HepG2 (cell line): ENCODE measurements around the gene SLBP. TPM values are rescaled to one million over a fixed set of nuclear protein-coding genes. Genes with fewer than 3 reads are reported as not detected.
A peak's percentile ranks its signal among the peaks of the same experiment; 100 is the strongest.

Experiments
- ARID4A ChIP-seq: sonication (generic); formaldehyde crosslinking; IDR thresholded peaks from 2 replicates; pipeline ENCODE4 v1.5.0; 2020; ENCODE audit warnings: mild to moderate bottlenecking, missing genetic modification reagents, borderline replicate concordance
- GFI1 ChIP-seq: sonication (generic); formaldehyde crosslinking; IDR thresholded peaks from 2 replicates; pipeline ENCODE4 v1.5.0; 2020; ENCODE audit warnings: missing genetic modification reagents, mild to moderate bottlenecking, borderline replicate concordance
- KDM5A ChIP-seq: fragments of 200-600 bp; sonication (generic); IDR thresholded peaks from 2 replicates; pipeline ENCODE4 v1.7.0; 2018; ENCODE audit warnings: antibody characterized with exemption, mild to moderate bottlenecking, low read length, borderline replicate concordance
- KLF9 ChIP-seq: IDR thresholded peaks from 2 replicates; pipeline ENCODE4 v1.6.1; 2016; ENCODE audit warnings: low read depth
- KMT2B ChIP-seq: IDR thresholded peaks from 2 replicates; pipeline ENCODE4 v1.6.1; 2016; ENCODE audit warnings: missing genetic modification reagents, missing compliant biosample characterization
- MTF1 ChIP-seq: sonication (generic); formaldehyde crosslinking; IDR thresholded peaks from 2 replicates; pipeline ENCODE4 v1.5.0; 2020; ENCODE audit warnings: missing genetic modification reagents
- PTBP1 ChIP-seq: fragments of 200-400 bp; formaldehyde crosslinking; IDR thresholded peaks from 2 replicates; pipeline ENCODE4 v1.6.1; 2018; ENCODE audit warnings: low read length, low read depth; ENCODE audit not compliant: poor library complexity, severe bottlenecking
- SNAI1 ChIP-seq: sonication (generic); formaldehyde crosslinking; IDR thresholded peaks from 2 replicates; pipeline ENCODE4 v1.5.0; 2020; ENCODE audit warnings: mild to moderate bottlenecking, missing genetic modification reagents, borderline replicate concordance
- STAG1 ChIP-seq: sonication (generic); formaldehyde crosslinking; IDR thresholded peaks from 2 replicates; pipeline ENCODE4 v1.4.0; 2020; ENCODE audit warnings: missing genetic modification reagents
- TBX2 ChIP-seq: sonication (generic); formaldehyde crosslinking; IDR thresholded peaks from 2 replicates; pipeline ENCODE4 v1.5.0; 2020; ENCODE audit warnings: missing genetic modification reagents, mild to moderate bottlenecking, borderline replicate concordance
- TIGD3 ChIP-seq: sonication (generic); formaldehyde crosslinking; IDR thresholded peaks from 2 replicates; pipeline ENCODE4 v1.5.1; 2020; ENCODE audit warnings: mild to moderate bottlenecking, missing genetic modification reagents, borderline replicate concordance
- ZBED4 ChIP-seq: sonication (generic); formaldehyde crosslinking; IDR thresholded peaks from 2 replicates; pipeline ENCODE4 v1.4.0; 2020; ENCODE audit warnings: missing genetic modification reagents, borderline replicate concordance
- ZBTB21 ChIP-seq: sonication (generic); formaldehyde crosslinking; IDR thresholded peaks from 2 replicates; pipeline ENCODE4 v1.4.0; 2020; ENCODE audit warnings: missing genetic modification reagents
- ZKSCAN8 ChIP-seq: IDR thresholded peaks from 2 replicates; pipeline ENCODE4 v1.6.1; 2016; ENCODE audit warnings: borderline replicate concordance, missing genetic modification reagents, missing compliant biosample characterization
- ZNF205 ChIP-seq: IDR thresholded peaks from 2 replicates; pipeline ENCODE4 v1.6.1; 2018; ENCODE audit warnings: missing biosample characterization, missing genetic modification reagents
- ZNF335 ChIP-seq: sonication (generic); formaldehyde crosslinking; IDR thresholded peaks from 2 replicates; pipeline ENCODE4 v1.4.0; 2020; ENCODE audit warnings: missing genetic modification reagents
- ZNF615 ChIP-seq: sonication (generic); formaldehyde crosslinking; IDR thresholded peaks from 2 replicates; pipeline ENCODE4 v1.5.0; 2020; ENCODE audit warnings: mild to moderate bottlenecking, missing genetic modification reagents, borderline replicate concordance
- polyA plus RNA-seq, 8 experiments: library from polyadenylated mRNA; depleted of rRNA in 3 of 8; stranded (reverse) in 7 of 8; unstranded in 1 of 8; fragments of >200 nt; fragmentation: Illumina TruSeq in 4 of 8; extraction: Trizol in 4 of 8; gene quantifications; 2 replicates each; pipeline versions ENCODE4 v1.2.1 to v1.2.3, GENCODE V29; 2011 to 2016; ENCODE audit warnings: low read depth in 4 of 8, missing spikeins in 1 of 8, mixed read lengths in 1 of 8; ENCODE audit not compliant: insufficient read depth in 1 of 8
- total RNA-seq, 5 experiments: library from RNA; depleted of rRNA; stranded (reverse); fragments of >200 nt; fragmentation: Illumina TruSeq; extraction: Trizol; gene quantifications; 2 replicates each; pipeline ENCODE4 v1.2.3, GENCODE V29; 2016; ENCODE audit warnings: low read depth in 1 of 5
- TF ChIP-seq, protein P1 (sequence below): sonication (generic); formaldehyde crosslinking; IDR thresholded peaks from 2 replicates; pipeline ENCODE4 v1.5.0; 2020; ENCODE audit warnings: missing genetic modification reagents

SLBP gene
- total and polyA plus RNA-seq, 2 of the 13 experiments (the other 11 are each of a cell fraction or from before 2014, with no cell fraction given) = 43.9 to 104 TPM

GRCh38 chr4:1720163-1720983 is 8.3 kb upstream of the SLBP start (continued):
- TF ChIP-seq ZBED4 (CRISPR knock-in tag) (no peak), MTF1 (CRISPR knock-in tag) (no peak; the same call in 1 of the 2 replicates), KDM5A (no peak; the same call in 1 of the 2 replicates), ZBTB21 (CRISPR knock-in tag) (no peak), KMT2B (no peak), ZNF335 (no peak), PTBP1 (no peak), TIGD3 (CRISPR knock-in tag) (no peak), GFI1 (no peak), STAG1 (CRISPR knock-in tag) (no peak), ZNF205 (no peak), ZNF615 (no peak), ARID4A (peak; percentile 71; the same call in 1 of the 2 replicates), KLF9 (CRISPR knock-in tag) (no peak), TBX2 (CRISPR knock-in tag) (no peak; the same call in 1 of the 2 replicates), SNAI1 (CRISPR knock-in tag) (no peak; the same call in 1 of the 2 replicates), ZKSCAN8 (no peak)
- TF ChIP-seq, protein P1, sequence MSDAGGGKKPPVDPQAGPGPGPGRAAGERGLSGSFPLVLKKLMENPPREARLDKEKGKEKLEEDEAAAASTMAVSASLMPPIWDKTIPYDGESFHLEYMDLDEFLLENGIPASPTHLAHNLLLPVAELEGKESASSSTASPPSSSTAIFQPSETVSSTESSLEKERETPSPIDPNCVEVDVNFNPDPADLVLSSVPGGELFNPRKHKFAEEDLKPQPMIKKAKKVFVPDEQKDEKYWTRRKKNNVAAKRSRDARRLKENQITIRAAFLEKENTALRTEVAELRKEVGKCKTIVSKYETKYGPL = no peak
